A673 (cell line): Measurements from ENCODE around the gene TMEM234. TPM values are rescaled to one million over a fixed set of nuclear protein-coding genes. Genes with fewer than 3 reads are reported as not detected.

Experiments used
- Bru-seq: library from RNA; stranded (reverse); fragments of 400-500 nt; gene quantifications from one replicate; lab custom pipeline; 2021; lab: Mats Ljungman, UMichigan
- BruChase-seq, 2 experiments: library from RNA; stranded (reverse); fragments of 400-500 nt; gene quantifications; one replicate each; lab custom pipeline; 2021; lab: Mats Ljungman, UMichigan
- BruUV-seq: library from RNA; stranded (reverse); fragments of 400-500 nt; replicated peaks from 2 replicates; lab custom pipeline; 2021; lab: Mats Ljungman, UMichigan
- CTCF ChIA-PET: fragments of 300-600 bp; sonication (Branson Sonifier 250); formaldehyde crosslinking; loops from one replicate; lab custom pipeline; 2022; ENCODE audit warnings: antibody characterized with exemption; lab: Charles Lee
- POLR2A ChIA-PET: fragments of 300-600 bp; sonication (Branson Sonifier 250); formaldehyde crosslinking; loops from one replicate; lab custom pipeline; 2022; ENCODE audit warnings: antibody characterized with exemption; ENCODE audit not compliant: low non-redundant PET; lab: Charles Lee
- DNase-seq: peaks from one replicate; pipeline ENCODE4 v3.0.0-alpha.2; 2015; ENCODE audit warnings: low spot score
- H3K27ac ChIP-seq: fragments of 200-600 bp; sonication (generic); 2 replicates; pipeline ENCODE4 v1.5.1; 2016; ENCODE audit warnings: mixed run types, low read depth, mild to moderate bottlenecking, mixed read lengths, antibody characterized with exemption, low read length; ENCODE audit not compliant: poor library complexity, severe bottlenecking
- H3K27me3 ChIP-seq: fragments of 200-600 bp; sonication (generic); replicated peaks from 2 replicates; pipeline ENCODE4 v1.6.1; 2017; ENCODE audit warnings: mixed run types, low read depth, mild to moderate bottlenecking, mixed read lengths, antibody characterized with exemption, low read length; ENCODE audit not compliant: insufficient read depth, poor library complexity
- H3K36me3 ChIP-seq: fragments of 200-600 bp; sonication (generic); 2 replicates; pipeline ENCODE4 v1.6.1; 2016; ENCODE audit warnings: mixed run types, mild to moderate bottlenecking, mixed read lengths, antibody characterized with exemption, low read length; ENCODE audit not compliant: insufficient read depth, poor library complexity, severe bottlenecking
- H3K4me1 ChIP-seq: fragments of 200-600 bp; sonication (generic); 2 replicates; pipeline ENCODE4 v1.6.1; 2017; ENCODE audit warnings: mixed run types, mild to moderate bottlenecking, mixed read lengths, antibody characterized with exemption, low read length; ENCODE audit not compliant: insufficient read depth, poor library complexity, severe bottlenecking
- H3K4me3 ChIP-seq: fragments of 200-600 bp; sonication (generic); 2 replicates; pipeline ENCODE4 v1.5.1; 2016; ENCODE audit warnings: low read depth, mixed run types, mild to moderate bottlenecking, mixed read lengths, low read length; ENCODE audit not compliant: poor library complexity, severe bottlenecking
- H3K9me3 ChIP-seq: fragments of 200-600 bp; sonication (generic); 2 replicates; pipeline ENCODE4 v1.6.1; 2016; ENCODE audit warnings: mixed run types, low read depth, mild to moderate bottlenecking, mixed read lengths, antibody characterized with exemption, low read length; ENCODE audit not compliant: poor library complexity, severe bottlenecking
- EZH2 ChIP-seq: fragments of 200-600 bp; sonication (generic); IDR thresholded peaks from 2 replicates; pipeline ENCODE4 v1.6.1; 2017; ENCODE audit warnings: borderline replicate concordance, low read depth, mild to moderate bottlenecking, mixed read lengths, antibody characterized with exemption, low read length; ENCODE audit not compliant: poor library complexity, severe bottlenecking
- intact Hi-C: fragments of 100-400 bp; cut with micrococcal nuclease; formaldehyde crosslinking; loops from one replicate; pipeline ENCODE4 v1.10.0; 2022; ENCODE audit not compliant: unreplicated experiment
- long read RNA-seq: library from polyadenylated mRNA; stranded (forward); transcript quantifications from one replicate; pipeline ENCODE4 v2.0.0, GENCODE V29; 2022
- total RNA-seq: library from RNA; stranded (reverse); gene quantifications from 2 replicates; pipeline ENCODE4 v1.2.3, GENCODE V29; 2021
- TF ChIP-seq, protein P1 (sequence below): fragments of 300-800, 200-600 bp; sonication (generic); conservative IDR thresholded peaks from 2 replicates; pipeline ENCODE4 v1.5.1; 2017; ENCODE audit warnings: low read depth, mild to moderate bottlenecking, antibody characterized with exemption, low read length, moderate library complexity, mixed read lengths

The TMEM234 gene
- 15.4 TPM in 2 replicates for total RNA-seq
- Bru-seq, nascent RNA = percentile 66 among the genes with signal in this experiment
- percentile 59 among the genes with signal in this experiment for BruChase-seq, experiment 1, labeled RNA remaining after a 2-hour chase
- BruChase-seq, experiment 2, labeled RNA remaining after a 6-hour chase = percentile 60 among the genes with signal in this experiment
- long read RNA-seq, partial matches to known transcripts = 1 of 10 reads
- long read RNA-seq, other reads (novel, unspliced or antisense) = 7 of 10 reads

DNA sequence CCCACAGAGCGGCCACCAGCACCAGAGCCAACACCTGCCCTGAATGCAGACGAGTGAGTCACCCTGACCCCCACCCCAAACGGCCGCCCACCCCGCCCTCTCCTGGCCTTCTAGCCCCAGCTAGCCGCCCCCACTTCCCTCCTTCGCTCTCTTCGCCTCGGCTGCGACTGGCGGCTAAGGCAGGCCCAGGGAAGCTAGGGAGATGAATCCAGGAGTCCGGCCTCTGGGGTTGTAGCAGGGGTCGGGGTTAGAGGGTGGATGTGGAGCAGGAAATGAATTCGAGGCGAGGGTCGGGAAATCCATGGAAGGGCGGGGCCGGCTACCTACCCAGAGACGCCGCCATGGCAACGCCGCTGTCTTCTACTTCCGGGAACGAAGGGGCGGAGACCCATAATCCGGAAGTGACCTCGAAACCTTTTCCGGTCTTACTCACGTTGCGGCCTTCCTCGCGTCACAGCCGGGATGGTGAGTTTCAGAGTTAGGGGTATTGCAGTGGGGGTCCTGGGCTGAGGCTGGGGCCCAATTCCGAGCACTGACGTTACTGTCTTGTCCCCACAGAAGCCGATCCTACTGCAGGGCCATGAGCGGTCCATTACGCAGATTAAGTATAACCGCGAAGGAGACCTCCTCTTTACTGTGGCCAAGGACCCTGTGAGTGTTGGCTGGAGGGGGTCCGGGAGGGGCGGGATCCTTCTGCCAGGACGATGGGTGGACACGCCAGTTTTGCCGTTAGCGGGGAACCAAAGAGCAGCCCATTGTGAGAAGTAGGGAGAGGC lies at the start of gene TMEM234, which contains the start of gene EIF3I:
TMEM234 (minus strand) TSS at position 374 of the 776 bp plus-strand sequence; CDS start at position 343, 31 bp downstream.
EIF3I (plus strand) TSS at position 428 of the 776 bp plus-strand sequence; CDS start at position 463, 35 bp downstream.
- Histone ChIP-seq H3K9me3 (no peaks in the 10 kb centered on the region), H3K27ac (peak within 1 kb of the TSS; percentile 89), H3K4me3 (peak within 1 kb of the TSS; percentile 85), H3K4me1 (peaks cover 17% of the 10 kb centered on the region), H3K27me3 (no peaks in the 10 kb centered on the region), H3K36me3 (peaks cover 28% of the 10 kb centered on the region)
- TF ChIP-seq EZH2 = no peak
- TF ChIP-seq, protein P1, sequence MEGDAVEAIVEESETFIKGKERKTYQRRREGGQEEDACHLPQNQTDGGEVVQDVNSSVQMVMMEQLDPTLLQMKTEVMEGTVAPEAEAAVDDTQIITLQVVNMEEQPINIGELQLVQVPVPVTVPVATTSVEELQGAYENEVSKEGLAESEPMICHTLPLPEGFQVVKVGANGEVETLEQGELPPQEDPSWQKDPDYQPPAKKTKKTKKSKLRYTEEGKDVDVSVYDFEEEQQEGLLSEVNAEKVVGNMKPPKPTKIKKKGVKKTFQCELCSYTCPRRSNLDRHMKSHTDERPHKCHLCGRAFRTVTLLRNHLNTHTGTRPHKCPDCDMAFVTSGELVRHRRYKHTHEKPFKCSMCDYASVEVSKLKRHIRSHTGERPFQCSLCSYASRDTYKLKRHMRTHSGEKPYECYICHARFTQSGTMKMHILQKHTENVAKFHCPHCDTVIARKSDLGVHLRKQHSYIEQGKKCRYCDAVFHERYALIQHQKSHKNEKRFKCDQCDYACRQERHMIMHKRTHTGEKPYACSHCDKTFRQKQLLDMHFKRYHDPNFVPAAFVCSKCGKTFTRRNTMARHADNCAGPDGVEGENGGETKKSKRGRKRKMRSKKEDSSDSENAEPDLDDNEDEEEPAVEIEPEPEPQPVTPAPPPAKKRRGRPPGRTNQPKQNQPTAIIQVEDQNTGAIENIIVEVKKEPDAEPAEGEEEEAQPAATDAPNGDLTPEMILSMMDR = no peak
- ChIA-PET CTCF (no interaction called here), POLR2A (no interaction called here)
- DNase-seq = peak; percentile 95
- intact Hi-C loops = loop anchor here (10.0 kb wide), 1 partner anchor 113 kb away; the partner anchor contains the start of gene MARCKSL1
- no TSS peak for BruUV-seq

DNA sequence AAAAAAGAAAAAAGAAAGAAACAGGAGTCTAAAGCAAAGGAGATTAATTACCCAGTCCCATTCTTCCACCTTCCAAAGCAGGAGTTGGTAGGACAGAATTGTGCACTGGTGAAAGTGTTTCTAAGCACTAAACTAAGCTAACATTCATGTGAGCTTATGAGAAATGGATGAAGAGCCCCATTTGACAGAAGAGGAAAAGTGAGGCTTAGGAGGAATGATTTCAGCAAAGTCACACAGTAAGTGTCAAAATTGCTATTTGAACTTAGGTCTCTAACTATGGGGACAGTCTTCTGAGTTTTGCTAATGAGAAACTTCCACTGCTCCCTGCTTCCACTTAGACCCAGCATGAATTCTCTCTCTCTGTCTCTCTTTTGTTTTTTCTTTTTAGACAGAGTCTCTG lies 47.6 kb upstream of the TMEM234 start:
- Histone ChIP-seq H3K27me3 (no peaks in the 10 kb centered on the region), H3K27ac (no peak overlapping the region), H3K9me3 (no peaks in the 10 kb centered on the region), H3K4me3 (no peak overlapping the region), H3K36me3 (no peaks in the 10 kb centered on the region), H3K4me1 (no peaks in the 10 kb centered on the region)
- no TSS peak for BruUV-seq
- DNase-seq = no peak
- POLR2A ChIA-PET = no interaction called here
- intact Hi-C loops = no loop called here
- CTCF ChIA-PET = no interaction called here
- TF ChIP-seq, protein P1 = no peak
- TF ChIP-seq EZH2 = no peak

DNA sequence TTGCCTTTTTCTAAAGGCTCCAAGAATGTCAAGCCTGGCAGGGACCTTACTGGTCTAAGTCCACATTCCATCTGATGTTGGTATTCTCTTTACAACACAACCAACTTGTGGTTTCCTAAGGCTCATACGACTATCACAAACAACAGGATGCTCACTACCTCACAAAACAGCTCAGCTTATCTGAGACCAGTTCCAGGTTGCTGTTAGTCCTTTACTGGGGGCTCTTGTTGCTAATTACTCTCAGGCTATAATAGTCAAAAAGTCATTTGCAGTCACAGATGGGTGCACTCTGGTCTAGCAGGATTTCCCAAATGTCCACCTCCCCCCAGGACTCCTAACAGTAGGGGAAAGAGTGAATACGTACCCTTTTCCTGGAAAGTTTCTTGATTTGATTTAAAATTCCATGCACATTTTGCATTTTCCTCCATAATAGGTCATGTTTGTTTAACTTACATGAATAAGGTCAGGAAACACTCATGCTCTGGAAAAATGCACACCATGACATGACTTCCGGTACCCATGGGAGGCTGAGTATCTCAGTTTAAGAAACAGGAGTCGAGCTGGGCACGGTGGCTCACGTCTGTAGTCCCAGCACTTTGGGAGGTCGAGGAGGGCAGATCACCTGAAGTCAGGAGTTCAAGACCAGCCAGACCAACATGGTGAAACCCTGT lies 44.9 kb upstream of the TMEM234 start:
- CTCF ChIA-PET = no interaction called here
- intact Hi-C loops = no loop called here

More for the DNA sequence above, 44.9 kb upstream of the TMEM234 start:
- no peak for DNase-seq
- Histone ChIP-seq H3K36me3 (no peaks in the 10 kb centered on the region), H3K9me3 (no peaks in the 10 kb centered on the region), H3K4me3 (no peak overlapping the region), H3K27ac (no peak overlapping the region), H3K4me1 (no peaks in the 10 kb centered on the region), H3K27me3 (no peaks in the 10 kb centered on the region)
- POLR2A ChIA-PET = no interaction called here
- BruUV-seq = no TSS peak
- TF ChIP-seq, protein P1 = no peak
- TF ChIP-seq EZH2 = no peak
